GM21515 (cell line): Measurements from ENCODE around the gene RABGGTA.

ENCODE experiments used
- ATAC-seq: cut with Tn5 transposase; IDR thresholded peaks from one replicate; pipeline ENCODE4 v1.9.1; 2021; ENCODE audit not compliant: unreplicated experiment

Gene RABGGTA

DNA sequence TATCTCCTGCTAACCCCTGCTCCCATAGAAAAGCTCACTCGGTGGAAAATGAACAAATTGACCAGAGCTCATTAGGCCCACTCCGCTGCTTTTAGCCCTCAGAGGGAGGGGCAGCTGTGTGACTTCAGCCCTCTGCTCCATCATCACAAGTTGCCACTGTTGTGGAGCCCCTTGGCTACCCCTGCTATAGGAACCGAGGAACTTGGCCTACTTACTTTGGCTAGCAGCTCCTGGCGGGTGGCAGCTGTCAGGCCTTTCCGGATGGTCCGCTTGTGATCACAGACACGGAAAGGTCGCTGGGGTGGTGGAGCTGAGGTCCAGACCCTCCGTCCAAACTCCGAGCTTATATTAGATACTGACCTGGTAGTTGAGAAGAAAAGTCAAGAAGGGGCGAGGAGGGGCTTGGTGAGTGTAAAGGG lies 35.8 kb upstream of the RABGGTA start:
- no peak for ATAC-seq

DNA sequence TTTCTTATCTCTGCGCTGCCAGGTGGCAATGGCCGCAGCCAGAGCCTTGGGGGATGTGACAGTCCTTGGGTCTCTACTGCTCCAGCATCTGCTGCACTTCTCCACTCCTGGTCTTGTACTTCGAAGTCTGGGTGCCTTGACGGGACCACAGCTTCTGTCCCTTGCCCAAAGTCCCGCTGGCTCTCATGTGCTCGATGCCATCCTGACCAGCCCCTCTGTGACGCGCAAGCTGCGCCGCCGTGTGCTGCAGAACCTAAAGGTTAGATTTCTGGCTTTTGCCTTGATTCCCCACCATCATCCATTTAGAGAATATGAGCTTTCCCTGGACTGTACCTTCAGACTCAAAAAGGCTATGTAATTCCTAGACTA lies 32.6 kb upstream of the RABGGTA start:
- ATAC-seq, result no peak

DNA sequence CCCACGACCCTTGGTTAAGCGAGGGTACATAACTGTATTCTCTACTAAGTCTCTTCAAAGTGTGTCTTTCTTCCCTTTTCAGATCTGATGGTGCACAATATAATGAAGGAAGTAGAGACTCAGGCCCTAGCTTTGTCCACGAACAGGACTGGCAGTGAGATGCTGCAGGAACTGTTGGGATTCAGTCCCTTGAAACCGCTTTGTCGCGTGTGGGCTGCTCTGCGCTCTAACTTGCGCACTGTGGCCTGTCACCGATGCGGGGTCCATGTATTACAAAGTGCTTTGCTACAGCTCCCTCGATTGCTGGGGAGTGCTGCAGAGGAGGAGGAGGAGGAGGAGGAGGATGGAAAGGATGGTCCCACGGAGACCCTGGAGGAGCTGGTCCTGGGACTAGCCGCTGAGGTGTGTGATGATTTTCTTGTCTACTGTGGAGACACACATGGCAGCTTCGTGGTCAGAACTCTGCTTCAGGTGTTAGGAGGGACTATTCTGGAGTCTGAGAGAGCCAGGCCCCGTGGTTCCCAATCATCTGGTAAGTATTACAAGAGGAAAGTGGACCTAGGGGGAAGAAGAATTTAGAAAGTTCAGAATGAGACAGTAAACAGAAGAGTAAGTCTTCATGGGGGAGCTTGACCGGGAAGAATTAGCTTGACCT lies 29.1 kb upstream of the RABGGTA start:
- no peak for ATAC-seq

DNA sequence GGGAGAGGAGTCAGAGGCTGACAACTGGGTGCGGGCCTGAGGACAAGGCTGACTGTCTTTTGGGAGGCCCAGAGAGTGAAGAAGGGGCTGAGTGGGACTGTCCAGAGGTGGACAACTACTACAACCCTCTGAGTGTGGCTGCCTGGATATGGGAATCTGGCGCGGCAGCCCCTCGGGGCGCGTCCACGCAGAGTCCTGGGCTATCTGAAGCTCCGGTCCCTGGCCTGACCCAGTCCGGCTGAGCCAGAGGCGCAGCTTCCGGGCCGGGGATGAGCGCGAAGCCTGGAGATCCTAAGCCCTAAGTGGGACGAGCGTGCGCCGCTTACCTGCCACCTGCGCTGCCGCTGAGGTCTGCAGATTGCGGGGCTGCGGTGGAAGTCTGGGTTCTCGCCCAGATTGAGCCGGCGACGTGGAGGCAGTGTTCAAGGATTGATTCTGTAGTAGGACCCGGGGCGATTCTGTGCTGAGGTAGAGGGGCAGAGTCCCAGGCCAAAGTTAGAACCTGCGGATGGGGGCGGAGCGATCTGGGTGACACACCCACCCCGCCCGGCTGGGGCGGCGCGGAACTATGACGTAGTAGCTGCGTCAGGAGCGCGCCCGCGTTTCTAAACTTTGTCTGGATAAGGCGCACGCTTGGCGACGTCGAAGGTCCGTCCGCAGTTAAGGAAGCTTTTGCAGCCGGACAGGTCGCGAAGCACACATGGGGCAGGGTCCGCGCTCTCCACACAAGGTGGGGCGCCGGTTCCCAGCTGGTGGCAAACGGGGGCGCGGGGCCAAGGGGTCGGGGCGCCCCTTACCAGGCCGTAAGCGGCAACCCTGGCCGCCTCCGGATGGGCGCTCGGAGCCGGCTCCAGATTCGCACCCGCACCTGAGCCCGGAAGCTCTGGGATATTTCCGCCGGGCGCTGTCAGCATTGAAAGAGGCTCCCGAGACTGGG lies 28.1 kb upstream of the RABGGTA start, which contains the start of the genes DHRS1 and NOP9:
DHRS1 (minus strand) TSS at position 526 of the 937 bp plus-strand sequence. CDS start 674 bp downstream, outside the sequence.
NOP9 (plus strand) TSS at position 596 of the 937 bp plus-strand sequence; CDS start at position 701, 105 bp downstream.
- peak; percentile 67 for ATAC-seq

DNA sequence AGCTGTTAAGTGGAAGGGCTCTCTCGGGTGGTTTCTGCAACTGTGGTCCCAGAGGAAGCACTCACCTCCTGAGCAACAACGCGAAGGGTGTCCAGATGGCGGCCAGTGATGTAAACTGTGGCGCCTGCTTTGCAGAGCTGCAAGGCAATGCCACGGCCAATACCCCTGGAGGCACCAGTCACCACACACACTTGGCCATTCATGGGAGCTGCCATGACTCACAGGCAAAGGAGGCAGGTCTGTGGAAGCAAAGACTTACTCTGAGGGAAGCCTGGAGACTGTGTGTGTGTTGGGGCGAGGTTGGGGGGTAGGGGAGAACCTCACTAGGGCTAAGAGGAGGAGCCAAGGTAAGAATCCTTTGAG lies 27.5 kb upstream of the RABGGTA start:
- peak; percentile 3 for ATAC-seq

DNA sequence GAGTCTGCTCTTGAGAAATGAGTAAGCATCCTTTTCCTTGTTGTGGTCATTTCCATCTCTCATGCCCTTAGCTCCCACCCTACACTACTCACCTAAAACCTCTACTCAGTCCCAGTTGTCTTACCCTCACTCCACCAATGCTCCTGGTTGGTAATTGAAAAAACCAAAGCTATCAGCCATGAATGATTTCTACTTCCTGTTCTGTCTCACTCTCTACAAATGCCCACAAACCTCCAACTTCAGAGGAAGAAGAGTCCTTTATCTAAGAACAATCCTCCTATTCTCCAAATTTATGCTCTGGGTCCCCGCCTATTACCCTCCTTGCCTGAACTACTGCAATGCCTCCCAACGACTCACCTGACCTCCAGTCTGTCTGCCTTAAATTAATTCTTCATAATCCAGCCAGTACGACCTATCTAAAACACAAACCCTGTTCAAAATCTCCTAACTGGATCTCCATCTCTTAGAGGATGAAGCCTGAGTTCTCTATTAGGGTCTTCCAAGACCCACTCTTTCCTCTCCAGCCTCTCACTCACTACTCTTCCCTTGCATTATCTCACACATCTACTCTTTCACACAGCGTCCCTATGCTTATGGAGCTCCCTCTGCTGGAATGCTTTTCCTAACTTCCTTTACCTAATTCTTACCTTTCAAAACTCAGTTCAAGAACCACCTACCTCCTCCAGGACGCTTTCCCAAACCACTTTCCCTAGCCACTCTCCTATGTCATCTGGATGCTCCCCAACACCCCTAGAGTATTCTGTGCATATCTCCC lies 26.0 kb upstream of the RABGGTA start:
- ATAC-seq, result no peak

DNA sequence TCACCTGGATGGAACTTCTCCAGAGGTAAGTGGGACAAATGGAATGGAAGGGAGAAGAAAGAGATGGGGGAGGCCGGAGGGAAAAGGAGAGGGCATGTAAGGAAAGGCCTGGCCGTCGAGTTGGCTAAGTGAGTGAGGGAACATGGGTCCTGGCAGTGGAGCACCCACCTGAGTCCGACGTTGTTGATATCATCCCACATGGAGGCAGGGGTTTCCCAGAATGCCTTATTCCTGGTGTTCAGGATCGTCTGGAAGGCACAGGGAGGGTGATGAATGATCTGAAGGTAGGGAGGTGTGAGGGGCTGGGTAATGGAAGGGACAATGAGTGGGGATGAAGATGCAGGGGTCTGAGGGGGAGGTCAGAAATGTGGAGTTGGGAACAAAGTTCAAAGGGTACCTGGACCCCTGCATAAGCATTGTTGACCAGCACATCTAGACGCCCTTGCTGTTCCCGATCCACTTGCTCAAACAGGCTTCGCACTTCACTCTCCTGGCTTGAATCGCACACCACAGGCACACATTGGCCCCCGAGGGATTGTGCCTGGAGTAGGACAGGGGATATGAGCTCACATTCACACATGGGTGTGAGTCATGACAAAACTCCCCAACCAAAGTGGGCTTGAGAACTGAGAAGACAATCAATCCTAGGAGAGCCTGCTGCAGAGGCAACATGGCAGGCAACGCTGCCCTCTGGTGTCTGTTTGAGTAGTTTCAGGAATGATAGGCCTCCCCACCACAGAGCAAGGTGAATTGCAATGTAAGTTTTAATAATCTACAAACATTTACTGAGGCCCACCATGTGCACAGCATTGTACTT lies 25.2 kb upstream of the RABGGTA start:
- ATAC-seq, result no peak

DNA sequence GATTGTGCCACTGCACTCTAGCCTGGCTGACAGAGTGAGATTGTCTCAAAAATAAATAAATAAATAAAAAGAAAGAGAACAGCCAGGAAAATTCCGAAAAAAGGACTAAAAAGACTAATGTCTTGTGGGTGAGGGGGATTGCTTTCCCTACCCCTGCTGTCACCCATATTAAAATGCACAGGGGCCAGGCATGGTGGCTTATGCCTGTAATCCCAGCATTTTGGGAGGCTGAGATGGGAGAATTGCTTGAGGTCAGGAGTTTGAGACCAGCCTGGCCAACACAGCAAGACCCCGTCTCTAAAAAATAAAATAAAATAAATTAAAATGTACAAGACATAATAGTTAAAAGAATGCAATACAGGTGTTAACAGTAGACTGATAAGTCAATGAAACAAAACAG lies 22.1 kb upstream of the RABGGTA start:
- ATAC-seq, result no peak

DNA sequence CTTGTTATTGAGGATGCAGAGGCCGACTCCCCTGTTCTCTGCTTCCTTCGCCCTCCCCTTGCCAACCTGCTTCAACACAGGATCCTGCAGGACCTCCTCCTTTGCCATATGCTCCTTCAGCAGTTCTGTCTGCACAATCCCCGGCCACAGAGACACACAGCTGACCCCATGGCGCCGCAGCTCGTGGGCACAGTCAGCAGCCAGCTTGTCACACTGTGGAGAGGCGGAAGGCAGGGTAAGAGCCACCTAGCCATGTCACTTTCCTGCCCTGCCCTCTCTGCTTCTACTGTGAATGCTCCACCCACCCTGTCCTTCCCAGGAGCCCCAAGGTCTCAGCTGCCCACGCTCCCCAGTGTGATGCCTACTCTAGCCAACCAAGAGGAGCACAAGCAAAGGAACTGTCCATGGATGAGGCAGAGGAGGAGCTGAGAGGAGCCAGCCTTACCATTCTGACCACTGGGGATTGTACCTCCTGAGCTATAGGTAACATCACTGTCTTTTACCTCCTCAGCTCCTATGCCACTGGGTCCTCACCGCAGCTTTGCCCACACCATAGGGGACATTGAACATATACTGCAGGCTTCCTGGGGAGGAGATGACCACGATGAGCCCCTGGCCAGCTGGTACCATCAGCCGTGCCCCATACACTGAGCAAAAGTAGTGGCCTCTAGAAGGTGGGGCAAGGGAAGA lies 20.9 kb upstream of the RABGGTA start:
- ATAC-seq, result no peak

DNA sequence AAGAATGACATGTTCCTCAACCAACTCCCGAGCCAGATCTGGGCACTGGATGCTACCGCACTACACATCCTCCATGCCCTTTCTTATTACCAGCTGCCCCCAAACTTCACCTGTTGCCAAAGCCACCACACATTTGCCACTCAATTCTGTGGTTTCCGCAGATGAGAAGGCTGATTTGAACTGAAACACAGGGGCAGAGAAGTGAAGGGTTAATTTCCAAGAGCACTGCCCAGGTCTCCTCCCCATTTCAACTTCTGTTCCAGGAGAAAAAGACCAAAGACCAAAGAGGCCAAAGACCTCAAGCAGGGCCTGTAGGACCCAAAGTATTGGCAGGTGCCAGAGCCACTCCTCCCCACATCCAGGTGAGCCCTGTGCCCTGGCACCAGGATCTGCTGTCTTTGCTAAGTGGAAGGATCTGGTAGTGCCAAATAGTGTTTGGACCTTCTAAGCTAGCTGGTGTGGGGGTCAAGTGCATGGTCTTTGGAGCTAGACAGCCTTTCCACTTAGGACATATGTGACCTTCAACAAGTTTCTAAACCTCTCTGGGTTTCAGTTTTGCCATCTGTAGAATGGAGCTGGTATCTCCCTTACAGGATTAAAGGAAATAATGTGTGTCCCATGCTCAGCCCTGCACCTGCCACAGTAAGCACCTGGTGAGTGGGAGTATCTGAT lies 20.2 kb upstream of the RABGGTA start:
- no peak for ATAC-seq

DNA sequence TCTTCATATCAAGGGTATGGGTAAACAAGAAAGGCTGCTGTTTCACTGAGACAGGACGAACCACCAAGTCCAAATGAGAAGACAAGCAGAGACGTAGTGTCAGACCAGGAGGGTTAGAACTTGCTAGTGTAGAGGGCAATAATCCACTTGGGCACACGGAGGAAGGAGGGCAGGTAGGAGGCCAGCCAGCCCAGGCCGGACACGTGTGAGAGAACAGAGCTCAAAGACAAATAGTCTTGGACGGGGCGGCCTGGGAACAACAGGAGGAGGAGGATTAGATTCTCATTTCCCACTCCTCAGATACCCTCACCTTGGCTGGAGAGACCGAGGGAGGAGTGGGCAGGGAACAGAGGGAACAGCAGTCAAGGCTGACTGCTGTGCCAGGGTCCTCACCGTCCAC lies 19.3 kb upstream of the RABGGTA start:
- ATAC-seq, result no peak

DNA sequence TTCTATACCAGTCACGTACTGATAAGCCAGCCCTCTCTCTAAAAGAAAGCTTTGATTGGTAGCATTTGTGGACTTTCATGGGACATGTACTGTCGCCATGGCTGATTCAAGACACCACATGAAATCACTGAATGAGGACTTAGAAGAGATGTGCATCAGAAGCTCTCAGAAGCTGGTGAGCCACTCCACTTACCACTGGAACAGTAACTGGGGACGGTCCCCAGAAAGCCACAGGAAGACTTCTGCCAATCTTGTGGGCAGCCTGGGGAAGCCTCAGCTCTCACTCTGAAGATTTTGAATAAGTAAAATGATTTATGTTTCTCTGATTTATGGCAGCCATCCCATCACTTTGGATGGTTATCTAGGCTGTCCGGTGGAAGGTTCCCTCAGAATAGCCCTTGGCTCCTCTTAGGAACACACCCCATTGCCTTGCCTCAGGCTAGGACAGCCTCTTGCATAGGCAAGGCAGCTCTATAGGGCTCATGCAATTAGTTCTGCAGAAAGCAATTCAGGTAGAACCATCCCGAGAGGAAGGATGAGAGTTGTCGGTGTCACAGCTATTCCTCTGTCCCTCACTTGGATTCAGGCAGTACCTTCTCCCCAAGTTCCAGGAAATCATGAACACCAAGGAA lies 18.4 kb upstream of the RABGGTA start:
- no peak for ATAC-seq

DNA sequence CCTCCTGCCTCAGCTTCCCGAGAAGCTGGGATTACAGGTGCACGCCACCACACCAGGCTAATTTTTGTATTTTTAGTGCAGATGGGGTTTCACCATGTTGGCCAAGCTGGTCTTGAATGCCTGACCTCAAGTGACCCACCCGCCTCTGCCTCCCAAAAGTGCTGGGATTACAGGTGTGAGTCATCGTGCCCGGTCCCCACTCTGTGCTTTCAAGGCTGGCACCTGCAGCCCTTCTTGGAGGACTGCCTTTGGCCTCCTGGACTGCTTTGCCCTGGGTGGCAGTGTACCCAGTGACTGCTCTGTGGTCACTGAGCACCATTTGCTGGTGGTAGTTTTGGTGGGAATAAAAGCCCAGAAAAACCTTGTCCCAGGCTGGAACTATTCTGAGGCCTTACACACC lies 15.6 kb upstream of the RABGGTA start:
- no peak for ATAC-seq

DNA sequence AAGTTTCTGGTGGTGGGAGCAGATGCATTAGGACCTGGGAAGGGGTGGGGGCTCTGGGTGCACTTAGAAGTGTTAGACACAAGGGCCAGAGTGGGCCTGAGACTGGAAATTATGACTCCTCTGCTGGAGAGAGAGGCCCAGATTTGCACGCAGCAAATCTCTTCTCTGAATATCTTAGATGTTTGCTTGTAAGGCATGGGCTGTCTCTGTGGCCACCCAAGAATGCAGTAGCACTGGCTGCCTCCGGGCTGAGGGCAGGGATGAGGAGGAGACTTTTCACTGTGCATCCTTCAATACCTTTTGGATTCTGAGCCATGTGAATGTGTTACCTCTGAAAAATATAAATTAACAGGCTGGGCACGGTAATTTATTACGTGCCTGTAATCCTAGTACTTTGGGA lies 14.0 kb upstream of the RABGGTA start:
- no peak for ATAC-seq

DNA sequence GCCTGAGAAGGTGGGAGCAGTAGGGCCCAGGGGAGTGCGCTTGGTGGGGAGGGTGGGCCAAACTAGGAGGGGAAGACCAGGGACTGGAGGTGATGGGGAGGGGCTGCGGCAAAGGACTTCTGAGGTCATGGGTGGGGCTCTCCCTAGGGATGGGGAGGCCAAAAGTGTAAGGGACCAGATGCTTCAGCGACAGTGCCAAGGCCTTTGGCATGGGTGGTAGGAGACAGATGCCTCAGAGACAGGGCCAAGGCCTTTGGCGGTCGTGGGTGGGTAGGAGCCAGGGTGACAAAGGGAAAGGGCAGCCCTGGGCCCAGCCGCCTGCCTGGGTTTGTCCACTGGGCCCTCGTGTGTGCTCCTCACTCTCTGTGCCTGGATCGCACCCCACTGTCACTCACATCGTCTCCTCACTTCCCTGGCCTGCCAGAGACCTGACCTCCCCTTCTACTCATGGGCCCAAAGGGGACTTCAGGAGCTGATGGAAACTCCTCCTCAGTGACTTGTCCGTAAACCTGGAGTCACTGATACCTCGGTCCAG lies 13.2 kb upstream of the RABGGTA start:
- no peak for ATAC-seq

DNA sequence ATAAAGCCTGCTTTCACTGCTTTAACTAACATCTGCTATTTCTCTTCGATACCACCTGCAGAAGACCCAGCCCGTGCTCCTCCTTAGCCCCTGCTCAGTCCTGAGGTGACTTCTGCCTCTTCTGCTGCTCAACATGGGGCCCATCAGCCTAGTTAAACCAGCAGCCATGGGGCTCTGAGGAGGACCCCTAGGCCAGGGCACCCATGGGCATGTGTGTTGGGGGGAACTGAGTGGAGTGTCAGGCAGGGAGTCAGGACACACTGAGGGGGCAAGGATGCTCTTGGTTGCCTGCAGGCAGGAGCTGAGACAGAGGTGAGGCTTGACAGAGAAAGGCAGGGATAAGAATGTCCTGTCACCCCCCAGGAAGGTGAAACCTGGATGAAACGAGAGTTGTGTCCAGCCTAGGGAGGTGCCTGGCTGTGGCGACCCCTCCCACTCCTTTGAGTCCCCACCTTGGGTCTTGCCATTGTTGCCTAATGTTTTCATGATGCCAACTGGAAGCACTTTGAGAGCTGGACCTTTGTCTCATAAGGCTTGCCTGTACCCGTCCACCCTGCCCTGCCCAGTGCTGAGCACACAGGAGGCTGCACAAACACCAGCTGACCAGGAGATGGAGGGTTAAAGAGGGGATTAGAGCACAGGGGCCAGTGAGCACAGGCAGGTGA lies 12.5 kb upstream of the RABGGTA start:
- ATAC-seq, result no peak

DNA sequence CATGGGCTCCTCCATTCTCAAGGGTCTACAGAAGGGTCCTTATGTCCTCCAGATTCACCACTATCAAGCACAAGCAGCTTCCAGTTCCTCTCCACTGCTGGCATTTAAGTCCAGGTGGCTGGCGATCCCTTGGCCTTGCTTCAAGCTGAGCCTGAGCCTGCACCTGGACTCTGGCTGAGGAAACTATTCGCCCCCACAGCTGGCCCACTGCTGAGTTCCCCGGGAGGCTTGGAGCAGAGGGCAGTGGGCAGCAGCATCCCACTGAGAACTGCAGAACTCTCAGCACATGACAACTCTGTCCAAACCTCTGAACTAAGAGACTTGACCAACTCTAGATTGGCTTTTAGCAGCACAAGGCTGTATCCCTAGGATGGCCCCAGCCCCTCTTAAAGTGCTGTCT lies 11.3 kb upstream of the RABGGTA start:
- ATAC-seq, result no peak

DNA sequence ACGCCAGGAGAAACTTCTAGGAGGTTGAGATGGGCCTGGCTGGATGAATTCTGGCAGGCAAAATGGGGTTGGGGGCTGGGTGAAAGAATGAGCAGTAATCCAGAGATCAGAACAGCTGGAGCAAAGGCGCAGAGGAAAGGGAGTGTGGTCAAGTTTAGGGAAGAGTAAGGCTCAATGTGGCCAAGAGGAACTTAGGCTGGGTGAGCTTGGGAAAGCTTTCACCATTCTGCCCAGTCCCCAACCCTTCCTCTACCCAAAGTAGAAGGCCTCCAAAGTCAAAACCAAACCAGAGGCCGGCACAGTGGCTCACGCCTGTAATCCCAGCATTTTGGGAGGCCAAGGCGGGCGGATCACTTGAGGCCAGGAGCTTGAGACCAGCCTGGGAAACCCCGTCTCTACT lies 10.2 kb upstream of the RABGGTA start:
- no peak for ATAC-seq
